Activated CD4-positive, alpha-beta T cell treated with anti-CD3 and anti-CD28 coated beads for 36 hours (primary cell): ENCODE measurements around the gene CHFR. TPM values are rescaled to one million over a fixed set of nuclear protein-coding genes. Genes with fewer than 3 reads are reported as not detected.
"Not testable (repeated sequence)": the region's sequence is repeated elsewhere in the genome, so short reads cannot be mapped to it uniquely, and the experiment has no call there.

Source experiments
- ATAC-seq: fragments of 200-7000 bp; cut with Tn5 transposase; one replicate; pipeline ENCODE4 v1.10.0; 2021; ENCODE audit warnings: mild to moderate bottlenecking, moderate library complexity
- CTCF ChIA-PET: fragments of 350-600 bp; sonication (Branson Sonifier 250); formaldehyde crosslinking; loops from one replicate; lab custom pipeline; 2021; ENCODE audit warnings: antibody characterized with exemption; lab: Charles Lee
- POLR2A ChIA-PET: fragments of 350-600 bp; sonication (Branson Sonifier 250); formaldehyde crosslinking; loops from one replicate; lab custom pipeline; 2021; ENCODE audit warnings: antibody characterized with exemption, inconsistent platforms; lab: Charles Lee
- DNase-seq: peaks from one replicate; pipeline ENCODE4 v3.0.0-alpha.2; 2020
- H3K27ac Mint-ChIP-seq: one replicate; pipeline ENCODE4 v1.8.0; 2021; ENCODE audit warnings: mixed read lengths
- H3K27me3 Mint-ChIP-seq: one replicate; pipeline ENCODE4 v1.8.0; 2021; ENCODE audit warnings: mixed read lengths
- H3K36me3 Mint-ChIP-seq: one replicate; pipeline ENCODE4 v1.8.0; 2021; ENCODE audit warnings: low read depth, mixed read lengths
- H3K4me1 Mint-ChIP-seq: one replicate; pipeline ENCODE4 v1.8.0; 2021; ENCODE audit warnings: mixed read lengths
- H3K4me3 Mint-ChIP-seq: one replicate; pipeline ENCODE4 v1.8.0; 2021; ENCODE audit warnings: mild to moderate bottlenecking, moderate library complexity, mixed read lengths
- H3K9me3 Mint-ChIP-seq: one replicate; pipeline ENCODE4 v1.8.0; 2021; ENCODE audit warnings: low read depth, mixed read lengths
- intact Hi-C, 2 experiments: fragments of 100-400 bp; cut with DNase I in 1 of 2; cut with micrococcal nuclease in 1 of 2; formaldehyde crosslinking; loops; one replicate each; pipeline versions ENCODE4 v1.14.2 to v1.15.1; 2022 to 2024; cut with DNase I, micrococcal nuclease
- total RNA-seq, 2 experiments: library from RNA; stranded (reverse); gene quantifications; one replicate each; pipeline ENCODE4 v1.2.3, GENCODE V29; 2021

Gene CHFR
- 10 to 100 TPM; 36.5 to 36.8 TPM for total RNA-seq

GRCh38 chr12:132887513-132888351, at the start of gene CHFR:
Gene CHFR (minus strand): TSS chr12:132887605. CDS start chr12:132887328, 277 bp downstream.
- ChIA-PET CTCF (interaction anchor here (0.5 to 2.2 kb wide), 5 partner anchors 14 to 101 kb away, joined by 3 to 10 read pairs (median 4); no protein-coding TSS in a partner anchor), POLR2A (interaction anchor here (0.7 kb wide), 1 partner anchor 54 kb away, joined by 3 read pairs; no protein-coding TSS in a partner anchor)
- peaks cover 21% of the 10 kb centered on the region for H3K4me1 Mint-ChIP-seq
- peaks cover 24% of the 10 kb centered on the region for H3K36me3 Mint-ChIP-seq
- intact Hi-C loops = loop anchor here (1.0 to 5.0 kb wide), 14 partner anchors 17 to 294 kb away; partner anchors contain the start of genes GOLGA3 (in 2 of the 2), ZNF140 (in 2 of the 2), ANKLE2 (in 1 of the 2) and PGAM5 (in 1 of the 2)
- peaks cover 5% of the 10 kb centered on the region for H3K9me3 Mint-ChIP-seq
- H3K4me3 Mint-ChIP-seq = peak within 1 kb of the TSS; percentile 99
- ATAC-seq (peak; percentile 99), DNase-seq (peak; percentile 98)
- no peaks in the 10 kb centered on the region for H3K27me3 Mint-ChIP-seq
- peak within 1 kb of the TSS; percentile 100 for H3K27ac Mint-ChIP-seq

- H3K4me1 Mint-ChIP-seq, POLR2A ChIA-PET, DNase-seq, H3K27ac Mint-ChIP-seq, ATAC-seq, H3K4me3 Mint-ChIP-seq, H3K27me3 Mint-ChIP-seq, CTCF ChIA-PET, intact Hi-C loops: not testable (repeated sequence)
- Mint-ChIP-seq H3K9me3 (peaks cover 42% of the 10 kb centered on the region), H3K36me3 (peaks cover 54% of the 10 kb centered on the region)
Measured at GRCh38 chr12:132936921-132937320, 49.5 kb upstream of the CHFR start.

GRCh38 chr12:132936163-132936562, 48.8 kb upstream of the CHFR start:
- ChIA-PET POLR2A (no interaction called here), CTCF (no interaction called here)
- intact Hi-C loops = no loop called here
- no peak for ATAC-seq
- DNase-seq = no peak
- H3K9me3 Mint-ChIP-seq = peaks cover 41% of the 10 kb centered on the region
- peaks cover 54% of the 10 kb centered on the region for H3K36me3 Mint-ChIP-seq
- no peaks in the 10 kb centered on the region for H3K27me3 Mint-ChIP-seq
- H3K4me3 Mint-ChIP-seq = no peak overlapping the region
- H3K4me1 Mint-ChIP-seq = no peaks in the 10 kb centered on the region
- no peak overlapping the region for H3K27ac Mint-ChIP-seq

GRCh38 chr12:132926415-132926833, 39.0 kb upstream of the CHFR start:
- Mint-ChIP-seq H3K9me3 (peaks cover 72% of the 10 kb centered on the region), H3K4me3 (no peak overlapping the region), H3K27ac (no peak overlapping the region), H3K27me3 (no peaks in the 10 kb centered on the region), H3K36me3 (peaks cover 84% of the 10 kb centered on the region), H3K4me1 (no peaks in the 10 kb centered on the region)
- POLR2A ChIA-PET = no interaction called here
- intact Hi-C loops = loop anchor here in 1 of 2 experiments (5.0 kb wide), 3 partner anchors 86 to 181 kb away; no protein-coding TSS in a partner anchor
- no peak for ATAC-seq
- no peak for DNase-seq
- CTCF ChIA-PET = interaction anchor here (0.6 kb wide), 1 partner anchor 17 kb away, joined by 3 read pairs; no protein-coding TSS in a partner anchor

- no peak overlapping the region for H3K27ac Mint-ChIP-seq
- peaks cover 72% of the 10 kb centered on the region for H3K9me3 Mint-ChIP-seq
- H3K4me3 Mint-ChIP-seq = no peak overlapping the region
- ChIA-PET CTCF (interaction anchor here (1.0 kb wide), 1 partner anchor 9 kb away, joined by 3 read pairs; no protein-coding TSS in a partner anchor), POLR2A (no interaction called here)
- DNase-seq (no peak), ATAC-seq (no peak)
- H3K27me3 Mint-ChIP-seq = no peaks in the 10 kb centered on the region
- intact Hi-C loops = loop anchor here in 1 of 2 experiments (5.0 kb wide), 3 partner anchors 86 to 181 kb away; no protein-coding TSS in a partner anchor
- H3K4me1 Mint-ChIP-seq = no peaks in the 10 kb centered on the region
- peaks cover 83% of the 10 kb centered on the region for H3K36me3 Mint-ChIP-seq
Measured at GRCh38 chr12:132925597-132926414, 38.4 kb upstream of the CHFR start.

GRCh38 chr12:132924356-132924755, 37.0 kb upstream of the CHFR start:
- Mint-ChIP-seq H3K4me1 (no peaks in the 10 kb centered on the region), H3K4me3 (no peak overlapping the region), H3K27me3 (no peaks in the 10 kb centered on the region), H3K36me3 (peaks cover 70% of the 10 kb centered on the region), H3K9me3 (peaks cover 67% of the 10 kb centered on the region), H3K27ac (no peak overlapping the region)
- DNase-seq = no peak
- intact Hi-C loops = no loop called here
- POLR2A ChIA-PET = no interaction called here
- CTCF ChIA-PET = no interaction called here
- no peak for ATAC-seq

GRCh38 chr12:132923356-132923909, 36.0 kb upstream of the CHFR start:
- H3K27ac Mint-ChIP-seq = no peak overlapping the region
- CTCF ChIA-PET = interaction anchor here (0.8 kb wide), 1 partner anchor 19 kb away, joined by 3 read pairs; no protein-coding TSS in a partner anchor
- POLR2A ChIA-PET = no interaction called here
- no peaks in the 10 kb centered on the region for H3K4me1 Mint-ChIP-seq
- H3K36me3 Mint-ChIP-seq = peaks cover 60% of the 10 kb centered on the region
- H3K4me3 Mint-ChIP-seq = no peak overlapping the region
- no peak for ATAC-seq
- no peaks in the 10 kb centered on the region for H3K27me3 Mint-ChIP-seq
- DNase-seq = no peak
- intact Hi-C loops = no loop called here
- peaks cover 63% of the 10 kb centered on the region for H3K9me3 Mint-ChIP-seq

GRCh38 chr12:132922676-132923075, 35.3 kb upstream of the CHFR start:
- Mint-ChIP-seq H3K4me3 (no peak overlapping the region), H3K27me3 (no peaks in the 10 kb centered on the region), H3K27ac (no peak overlapping the region), H3K4me1 (no peaks in the 10 kb centered on the region), H3K36me3 (peaks cover 58% of the 10 kb centered on the region), H3K9me3 (peaks cover 68% of the 10 kb centered on the region)
- intact Hi-C loops = no loop called here
- CTCF ChIA-PET = no interaction called here
- DNase-seq = no peak
- ATAC-seq = no peak
- POLR2A ChIA-PET = no interaction called here

GRCh38 chr12:132921685-132922084, 34.3 kb upstream of the CHFR start:
- Mint-ChIP-seq H3K27ac (no peak overlapping the region), H3K9me3 (peaks cover 64% of the 10 kb centered on the region), H3K4me3 (no peak overlapping the region), H3K4me1 (no peaks in the 10 kb centered on the region), H3K27me3 (no peaks in the 10 kb centered on the region), H3K36me3 (peaks cover 56% of the 10 kb centered on the region)
- POLR2A ChIA-PET = no interaction called here
- CTCF ChIA-PET = no interaction called here
- no peak for ATAC-seq
- DNase-seq = no peak
- intact Hi-C loops = no loop called here

GRCh38 chr12:132918680-132919079, 31.3 kb upstream of the CHFR start:
- no peak for DNase-seq
- Mint-ChIP-seq H3K4me1 (no peaks in the 10 kb centered on the region), H3K9me3 (peaks cover 54% of the 10 kb centered on the region), H3K27me3 (no peaks in the 10 kb centered on the region), H3K36me3 (peaks cover 43% of the 10 kb centered on the region), H3K4me3 (no peak overlapping the region), H3K27ac (no peak overlapping the region)
- ChIA-PET POLR2A (no interaction called here), CTCF (no interaction called here)
- no peak for ATAC-seq
- intact Hi-C loops = no loop called here

- POLR2A ChIA-PET = interaction anchor here (1.3 kb wide), 1 partner anchor 171 kb away, joined by 7 read pairs; no protein-coding TSS in a partner anchor
- peak overlapping the region; percentile 88 for H3K27ac Mint-ChIP-seq
- ATAC-seq (no peak), DNase-seq (no peak)
- peak overlapping the region; percentile 84 for H3K4me3 Mint-ChIP-seq
- peaks cover 16% of the 10 kb centered on the region for H3K9me3 Mint-ChIP-seq
- CTCF ChIA-PET = interaction anchor here (0.6 to 1.3 kb wide), 4 partner anchors 18 to 38 kb away, joined by 3 to 6 read pairs (median 4); partner anchors contain the start of gene CHFR
- H3K4me1 Mint-ChIP-seq = peaks cover 15% of the 10 kb centered on the region
- peaks cover 20% of the 10 kb centered on the region for H3K36me3 Mint-ChIP-seq
- peaks cover 2% of the 10 kb centered on the region for H3K27me3 Mint-ChIP-seq
- intact Hi-C loops = loop anchor here in 1 of 2 experiments (5.0 kb wide), 1 partner anchor 147 kb away; the partner anchor contains the start of gene ANKLE2
Measured at GRCh38 chr12:132909030-132909368, 21.6 kb upstream of the CHFR start.
